ENCODE data around the gene LYL1.
A peak's percentile ranks its signal among the peaks of the same experiment; 100 is the strongest.
"Not testable (repeated sequence)": the region's sequence is repeated elsewhere in the genome, so short reads cannot be mapped to it uniquely, and the experiment has no call there.

The LYL1 gene

DNA sequence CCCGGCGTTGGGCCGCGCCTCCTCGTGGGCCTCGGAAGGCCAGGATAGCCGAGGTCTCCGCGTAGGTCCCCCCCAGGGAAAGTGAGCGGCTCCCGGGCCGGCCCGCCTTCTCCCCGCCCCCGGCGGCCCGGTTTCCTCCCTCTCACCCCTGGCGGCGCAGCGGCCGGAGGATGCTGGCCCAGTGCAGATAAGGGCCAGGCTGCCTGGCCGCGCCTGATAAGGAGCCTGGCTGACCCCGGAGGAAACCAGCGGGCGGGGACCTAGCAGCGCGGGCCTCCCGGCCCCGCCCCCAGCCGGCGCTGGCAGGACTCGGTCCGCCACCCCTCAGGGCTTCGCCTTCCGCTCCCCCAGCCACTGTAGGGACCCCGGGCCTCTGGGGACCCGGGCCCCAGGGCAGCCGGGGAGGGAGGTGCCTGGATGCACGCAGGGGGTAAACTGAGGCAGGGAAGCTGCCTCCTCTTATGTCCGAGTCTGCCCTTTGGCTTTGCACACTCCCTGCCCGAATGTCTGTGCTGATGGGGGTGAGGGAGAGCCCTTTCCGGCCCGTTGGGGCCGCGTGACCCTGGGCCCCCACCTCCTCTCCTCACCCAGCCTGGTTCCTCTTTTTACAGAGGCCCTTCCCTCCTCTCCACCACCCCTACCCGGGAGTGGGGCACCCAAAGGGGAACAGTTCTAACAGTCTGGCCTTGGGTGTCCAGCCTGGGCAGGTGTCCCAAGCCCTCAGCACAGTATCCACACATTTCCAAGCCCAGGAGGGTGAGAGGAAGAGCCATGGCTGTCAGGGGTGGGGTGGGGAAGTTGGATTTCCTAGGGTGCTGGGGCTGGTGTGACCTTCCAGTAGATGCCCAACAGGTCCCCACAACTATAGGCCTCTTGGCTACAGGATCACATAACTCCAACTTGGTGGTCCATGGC, at the start of gene LYL1:
Gene LYL1, minus strand, starts transcription at position 193 of the 915 bp plus-strand sequence. CDS start 1,687 bp downstream, outside the sequence.
- DNase-seq: no peak
- in situ Hi-C loops (cut with HindIII; ENCODE audit: low pct_ligation_motif_present, low pct_unique_long_range_greater_than_20kb, low sequenced_read_pairs): no loop called here

DNA sequence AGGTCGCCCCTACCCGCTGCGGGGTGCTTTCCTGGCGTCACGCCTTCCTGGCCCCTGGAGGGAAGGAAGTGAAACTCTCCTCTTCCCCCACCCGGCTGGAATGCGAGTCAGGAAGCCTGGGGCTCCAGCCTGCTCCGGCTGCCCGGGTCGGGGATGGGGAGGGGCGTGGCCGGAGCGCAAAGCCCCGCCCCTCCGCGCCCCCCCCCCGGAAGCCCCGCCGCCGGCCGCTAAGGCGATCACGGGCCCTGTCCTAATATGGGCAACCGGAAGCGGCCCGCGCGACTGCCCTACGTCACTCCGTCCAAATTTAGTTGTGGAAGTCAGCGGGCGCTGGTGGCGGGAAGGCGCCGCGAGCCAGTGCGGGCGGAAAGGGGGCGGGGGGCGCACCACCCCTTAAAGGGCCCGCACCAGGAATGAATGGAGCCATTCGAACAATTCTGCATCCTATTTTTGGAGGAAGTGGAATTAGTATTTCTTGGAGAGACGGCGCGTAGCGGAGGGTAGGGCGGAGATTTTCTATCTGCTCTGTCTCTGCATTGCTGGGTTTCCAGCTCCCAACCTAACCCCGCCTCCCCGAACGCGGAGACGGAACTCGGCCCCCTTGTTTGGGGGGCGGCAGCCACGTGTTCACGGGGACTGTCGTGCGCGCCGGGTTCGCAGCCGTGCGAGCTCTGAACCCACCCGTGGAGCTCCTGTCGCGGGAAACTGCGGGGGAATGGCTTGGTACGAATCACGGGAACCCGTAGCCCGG, 49.1 kb upstream of the LYL1 start:
- in situ Hi-C loops (cut with HindIII; ENCODE audit: low pct_ligation_motif_present, low pct_unique_long_range_greater_than_20kb, low sequenced_read_pairs): no loop called here
- peak; percentile 94 for DNase-seq

DNA sequence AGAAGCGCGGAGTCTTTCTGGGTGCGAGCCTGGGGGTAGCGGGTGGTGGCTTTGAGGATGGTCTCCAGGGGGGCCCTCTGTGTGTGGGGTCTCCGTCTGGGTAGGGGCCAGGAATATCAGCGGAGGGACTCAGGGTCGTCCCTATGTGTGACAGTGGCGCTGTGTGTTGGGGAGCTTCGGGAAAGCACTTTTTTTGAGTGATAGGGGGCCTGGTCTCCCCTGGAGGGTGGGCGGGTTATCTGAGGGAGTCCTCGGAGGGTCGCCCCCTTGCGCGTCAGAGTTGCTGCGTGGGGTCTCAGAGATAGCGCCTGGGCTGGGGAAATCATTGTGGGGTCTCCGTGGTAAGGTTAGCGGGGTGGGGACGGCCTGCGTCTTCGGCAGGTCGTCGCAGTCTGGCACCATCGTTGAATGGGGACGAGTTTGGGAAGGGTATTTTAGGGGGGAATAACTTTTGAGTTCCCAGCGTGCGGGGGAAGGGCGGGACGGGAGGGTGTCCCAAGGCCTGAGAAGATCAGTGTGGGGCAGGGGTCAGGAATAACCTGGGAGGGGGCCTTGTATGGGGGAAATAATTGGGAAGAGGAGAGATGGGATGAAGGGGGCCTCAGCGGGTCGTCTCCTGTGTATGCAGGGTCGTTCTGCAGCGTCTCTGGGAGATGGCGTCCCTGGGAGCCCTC, 48.4 kb upstream of the LYL1 start:
- DNase-seq: no peak

DNA sequence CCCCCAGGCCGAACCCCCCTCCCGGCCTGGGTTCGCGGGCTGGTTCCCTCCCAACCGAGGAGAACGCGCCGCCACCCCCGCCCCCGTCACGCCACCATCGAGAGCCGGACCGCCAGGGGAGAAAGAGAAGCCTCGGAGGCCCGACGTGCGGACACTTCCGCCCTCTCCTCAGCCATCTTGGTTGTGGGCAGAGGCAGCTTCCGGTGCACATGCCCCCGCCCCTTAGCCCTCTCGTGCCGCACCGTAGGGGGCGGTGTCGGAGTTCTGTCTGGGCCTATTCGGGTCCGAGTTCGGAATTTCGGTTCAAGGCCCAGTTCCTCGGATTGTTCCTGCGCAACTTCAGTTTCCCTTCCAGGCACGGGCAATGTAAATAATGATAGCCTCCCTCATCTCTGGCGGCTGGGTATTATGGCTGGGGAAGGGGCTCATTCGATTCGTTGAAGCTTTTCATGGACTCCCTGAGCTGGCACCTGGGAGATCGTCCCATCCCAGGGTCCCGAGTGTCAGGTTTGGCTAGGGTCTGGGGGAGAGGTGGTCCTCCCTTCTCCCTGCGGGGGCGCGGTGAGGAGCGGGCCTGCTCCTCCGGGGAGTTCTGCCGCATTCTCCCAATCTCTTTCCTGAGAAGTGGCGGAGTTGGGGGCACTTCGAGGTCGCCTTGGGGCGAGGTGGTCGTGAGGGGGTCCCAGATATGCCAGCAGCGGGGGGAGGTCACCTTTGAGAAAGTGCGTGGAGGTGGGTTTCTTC, 47.7 kb upstream of the LYL1 start, which contains the start of the genes IER2 and STX10:
Gene IER2, plus strand, starts transcription at position 225 of the 744 bp plus-strand sequence. CDS start 2,776 bp downstream, outside the sequence.
Gene STX10, minus strand, starts transcription at position 189 of the 744 bp plus-strand sequence. CDS start 202 bp downstream, outside the sequence.
- in situ Hi-C loops (cut with HindIII; ENCODE audit: low pct_ligation_motif_present, low pct_unique_long_range_greater_than_20kb, low sequenced_read_pairs): no loop called here

More for the DNA sequence above, 48.4 kb upstream of the LYL1 start:
- in situ Hi-C loops (cut with HindIII; ENCODE audit: low pct_ligation_motif_present, low pct_unique_long_range_greater_than_20kb, low sequenced_read_pairs): no loop called here

DNA sequence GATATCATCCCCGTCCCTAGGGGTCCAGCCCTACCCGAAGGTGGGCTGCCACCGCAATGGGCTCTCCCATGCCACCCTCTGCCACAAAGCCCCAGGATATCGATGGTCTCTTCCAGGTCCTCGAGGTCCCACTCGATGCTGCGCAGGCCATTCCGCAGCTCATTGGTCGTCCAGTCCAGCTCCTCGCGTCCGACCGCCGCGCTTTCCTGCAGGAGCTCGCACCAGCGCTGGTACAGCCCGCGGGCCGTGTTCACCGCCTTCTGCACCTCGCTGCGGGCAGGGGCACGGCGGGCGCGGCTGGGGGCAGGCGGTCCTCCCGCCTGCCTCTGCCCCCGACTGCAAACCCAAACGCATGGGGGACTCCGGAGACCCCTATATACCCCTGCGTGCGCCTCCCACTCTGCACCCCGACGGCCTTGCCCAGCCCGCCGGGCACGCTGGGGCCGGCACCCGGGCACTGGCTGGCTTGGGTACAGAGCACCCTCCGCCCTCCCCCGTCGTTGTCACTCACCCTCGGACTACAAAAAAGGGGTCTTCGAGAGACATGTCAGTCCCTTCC, 47.0 kb upstream of the LYL1 start:
- DNase-seq: peak; percentile 38
- in situ Hi-C loops (cut with HindIII; ENCODE audit: low pct_ligation_motif_present, low pct_unique_long_range_greater_than_20kb, low sequenced_read_pairs): no loop called here

More for the DNA sequence above, 47.7 kb upstream of the LYL1 start, which contains the start of the genes IER2 and STX10:
- DNase-seq: peak; percentile 93

DNA sequence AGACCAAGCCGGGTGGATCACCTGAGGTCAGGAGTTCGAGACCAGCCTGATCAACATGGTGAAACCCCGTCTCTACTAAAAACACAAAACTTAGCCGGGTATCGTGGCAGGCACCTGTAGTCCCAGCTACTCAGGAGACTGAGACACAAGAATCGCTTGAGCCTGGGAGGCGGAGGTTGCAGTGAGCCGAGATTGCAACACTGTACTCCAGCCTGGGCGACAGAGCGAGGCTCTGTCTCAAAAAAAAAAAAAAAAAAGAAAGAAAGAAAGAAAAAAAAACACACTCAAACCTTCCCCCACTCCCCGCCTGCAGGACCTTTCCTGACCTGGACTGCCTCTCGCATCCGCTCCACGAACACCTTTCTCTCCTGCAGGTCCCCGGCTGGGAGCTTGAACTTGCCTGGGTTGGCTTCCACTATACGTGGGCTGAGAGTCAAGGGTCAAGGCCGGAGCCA, 46.5 kb upstream of the LYL1 start:
- DNase-seq; in situ Hi-C loops (cut with HindIII; ENCODE audit: low pct_ligation_motif_present, low pct_unique_long_range_greater_than_20kb, low sequenced_read_pairs): not testable (repeated sequence)

DNA sequence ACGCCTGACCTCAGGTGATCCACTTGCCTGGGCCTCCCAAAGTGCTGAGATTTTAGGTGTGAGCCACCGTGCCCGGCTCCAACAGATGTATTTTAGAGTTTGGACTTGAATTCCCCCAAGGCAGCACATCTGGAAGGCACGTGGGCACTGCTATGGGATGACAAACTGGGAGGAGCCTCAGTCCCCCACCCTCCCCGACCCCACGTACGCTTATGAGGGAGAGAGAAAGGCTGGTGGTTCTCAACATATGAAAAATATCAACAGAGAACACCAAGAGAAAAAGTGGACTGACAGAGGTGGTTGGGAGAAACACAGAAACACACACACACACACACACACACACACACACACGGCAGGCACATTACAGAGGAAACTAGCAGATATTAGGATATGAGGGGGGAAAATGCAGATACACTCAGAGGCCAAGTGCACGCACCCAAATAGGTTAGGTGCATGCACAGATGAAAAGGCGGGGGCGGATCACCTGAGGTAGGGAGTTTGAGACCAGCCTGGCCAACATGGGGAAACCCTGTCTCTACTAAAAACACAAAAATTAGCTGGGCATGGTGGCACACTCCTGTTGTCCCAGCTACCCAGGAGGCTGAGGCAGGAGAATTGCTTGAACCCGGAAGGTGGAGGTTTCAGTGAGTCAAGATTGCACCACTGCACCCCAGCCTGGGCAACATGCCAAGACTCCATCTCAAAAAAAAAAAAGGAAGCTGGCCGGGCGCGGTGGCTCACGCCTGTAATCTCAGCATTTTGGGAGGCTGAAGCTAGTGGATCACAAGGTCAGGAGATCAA, 44.3 kb upstream of the LYL1 start:
- in situ Hi-C loops (cut with HindIII; ENCODE audit: low pct_ligation_motif_present, low pct_unique_long_range_greater_than_20kb, low sequenced_read_pairs): no loop called here
- no peak for DNase-seq

DNA sequence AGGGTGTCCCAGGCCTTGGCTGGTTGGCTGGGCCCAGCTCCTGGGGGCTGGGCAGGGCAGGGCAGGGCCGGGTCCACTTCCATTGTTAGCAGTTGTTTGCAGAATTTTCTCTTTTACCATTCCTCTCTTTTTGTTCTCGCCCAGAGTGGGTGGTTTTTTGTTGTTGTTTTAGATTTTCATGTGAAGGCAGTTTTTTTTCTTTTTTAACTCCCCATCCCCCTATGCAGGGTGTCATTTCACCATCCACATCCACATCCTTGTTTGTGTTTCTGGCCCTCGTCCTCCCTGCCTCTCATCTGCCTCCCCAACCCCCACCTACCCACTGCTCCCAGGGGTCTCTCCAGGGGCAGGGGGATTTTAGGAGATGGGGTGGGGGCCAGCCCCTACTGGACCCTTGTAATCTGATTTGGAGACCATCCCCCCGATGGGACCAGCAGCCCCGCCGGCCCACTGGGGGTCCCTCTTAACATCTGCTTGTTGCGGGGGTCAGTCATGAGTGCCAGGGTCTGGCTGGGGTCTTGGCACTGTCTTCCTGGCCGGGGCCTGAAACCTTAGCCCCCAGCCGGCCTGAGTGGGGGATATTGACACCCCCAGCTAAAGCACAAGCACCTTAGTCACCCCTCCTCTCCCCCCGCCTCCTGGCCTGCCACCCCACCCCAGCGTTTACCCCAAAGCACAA, 37.1 kb upstream of the LYL1 start:
- no peak for DNase-seq
- in situ Hi-C loops (cut with HindIII; ENCODE audit: low pct_ligation_motif_present, low pct_unique_long_range_greater_than_20kb, low sequenced_read_pairs): no loop called here

DNA sequence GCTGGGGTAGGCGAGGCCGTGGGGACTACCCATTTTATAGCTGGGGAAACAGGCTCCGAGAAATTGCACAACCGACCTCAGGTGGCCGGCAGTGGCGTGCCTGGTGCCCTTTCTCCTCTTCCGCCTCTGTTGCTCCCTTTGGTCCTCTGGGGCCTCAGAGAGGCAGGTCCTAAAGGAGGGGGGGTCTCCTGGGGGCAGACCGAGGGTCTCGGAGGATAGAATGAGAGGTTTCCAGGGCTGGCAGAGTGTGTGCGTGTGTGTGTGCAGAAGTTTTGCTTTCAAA, 36.2 kb upstream of the LYL1 start:
- in situ Hi-C loops (cut with HindIII; ENCODE audit: low pct_ligation_motif_present, low pct_unique_long_range_greater_than_20kb, low sequenced_read_pairs): no loop called here

DNA sequence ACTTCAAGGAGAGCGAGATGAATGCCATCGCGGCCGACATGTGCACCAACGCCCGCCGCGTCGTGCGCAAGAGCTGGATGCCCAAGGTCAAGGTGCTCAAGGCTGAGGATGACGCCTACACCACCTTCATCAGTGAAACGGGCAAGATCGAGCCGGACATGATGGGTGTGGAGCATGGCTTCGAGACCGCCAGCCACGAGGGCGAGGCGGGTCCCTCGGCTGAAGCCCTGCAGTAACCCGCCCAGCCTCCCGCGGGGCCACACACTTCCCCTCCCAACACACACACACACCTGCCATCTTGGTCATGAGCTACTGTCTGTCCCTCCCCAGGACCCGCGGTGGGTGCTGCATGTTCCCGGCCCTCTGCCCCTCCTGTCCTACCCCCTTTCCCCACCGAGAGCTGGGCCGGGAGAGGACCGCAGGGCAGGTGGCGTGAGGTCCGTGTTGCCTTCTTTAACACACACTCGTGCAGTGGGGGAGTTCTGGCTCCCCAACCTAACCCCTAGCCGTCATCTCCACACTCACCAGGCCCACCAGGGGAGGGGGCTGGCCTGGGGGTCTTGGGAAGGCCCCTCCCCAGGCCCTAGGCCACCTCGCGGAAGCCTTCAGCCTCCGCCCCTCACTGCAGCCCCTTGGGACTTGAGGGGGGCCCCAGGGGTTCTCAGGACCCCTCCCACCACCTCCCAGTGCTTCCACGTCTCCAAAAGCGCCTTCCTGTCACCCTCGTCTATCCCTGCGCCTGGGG, 35.7 kb upstream of the LYL1 start:
- in situ Hi-C loops (cut with HindIII; ENCODE audit: low pct_ligation_motif_present, low pct_unique_long_range_greater_than_20kb, low sequenced_read_pairs): no loop called here
- DNase-seq: no peak

More for the DNA sequence above, 36.2 kb upstream of the LYL1 start:
- no peak for DNase-seq

DNA sequence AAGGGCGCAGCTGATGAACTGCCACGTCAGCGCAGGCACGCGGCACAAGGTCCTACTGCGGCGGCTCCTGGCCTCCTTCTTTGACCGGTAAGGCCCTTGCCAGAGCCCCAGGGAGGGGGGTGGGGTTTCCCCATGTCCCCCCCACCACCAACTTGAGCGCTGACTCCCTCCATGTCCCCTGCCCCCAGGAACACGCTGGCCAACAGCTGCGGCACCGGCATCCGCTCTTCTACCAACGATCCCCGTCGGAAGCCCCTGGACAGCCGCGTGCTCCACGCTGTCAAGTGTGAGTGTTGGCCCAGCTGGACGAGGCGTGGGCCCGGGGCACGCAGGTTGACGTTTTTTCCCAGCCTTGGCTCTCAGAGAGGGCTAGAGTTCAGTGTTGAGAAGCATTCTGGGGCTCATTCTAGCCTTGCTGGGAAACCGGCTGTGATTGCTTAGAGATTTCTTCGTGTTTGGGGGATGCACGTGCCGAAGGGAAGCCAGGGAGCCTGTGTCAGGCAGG, 34.7 kb upstream of the LYL1 start:
- in situ Hi-C loops (cut with HindIII; ENCODE audit: low pct_ligation_motif_present, low pct_unique_long_range_greater_than_20kb, low sequenced_read_pairs): no loop called here

DNA sequence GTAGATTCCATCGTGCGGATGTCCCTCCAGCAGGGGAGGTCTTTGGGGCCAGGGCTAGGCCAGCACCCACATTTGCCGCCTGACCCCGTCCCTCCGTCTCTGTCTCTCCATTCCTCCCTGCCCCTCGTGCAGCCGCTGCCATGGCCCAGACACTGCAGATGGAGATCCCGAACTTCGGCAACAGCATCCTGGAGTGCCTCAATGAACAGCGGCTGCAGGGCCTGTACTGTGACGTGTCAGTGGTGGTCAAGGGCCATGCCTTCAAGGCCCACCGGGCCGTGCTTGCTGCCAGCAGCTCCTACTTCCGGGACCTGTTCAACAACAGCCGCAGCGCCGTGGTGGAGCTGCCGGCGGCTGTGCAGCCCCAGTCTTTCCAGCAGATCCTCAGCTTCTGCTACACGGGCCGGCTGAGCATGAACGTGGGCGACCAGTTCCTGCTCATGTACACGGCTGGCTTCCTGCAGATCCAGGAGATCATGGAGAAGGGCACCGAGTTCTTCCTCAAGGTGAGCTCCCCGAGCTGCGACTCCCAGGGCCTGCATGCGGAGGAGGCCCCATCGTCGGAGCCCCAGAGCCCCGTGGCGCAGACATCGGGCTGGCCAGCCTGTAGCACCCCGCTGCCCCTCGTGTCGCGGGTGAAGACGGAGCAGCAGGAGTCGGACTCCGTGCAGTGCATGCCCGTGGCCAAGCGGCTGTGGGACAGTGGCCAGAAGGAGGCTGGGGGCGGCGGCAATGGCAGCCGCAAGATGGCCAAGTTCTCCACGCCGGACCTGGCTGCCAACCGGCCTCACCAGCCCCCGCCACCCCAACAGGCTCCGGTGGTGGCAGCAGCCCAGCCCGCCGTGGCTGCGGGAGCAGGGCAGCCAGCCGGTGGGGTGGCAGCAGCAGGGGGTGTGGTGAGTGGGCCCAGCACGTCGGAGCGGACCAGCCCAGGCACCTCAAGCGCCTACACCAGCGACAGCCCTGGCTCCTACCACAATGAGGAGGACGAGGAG, 32.7 kb upstream of the LYL1 start:
- in situ Hi-C loops (cut with HindIII; ENCODE audit: low pct_ligation_motif_present, low pct_unique_long_range_greater_than_20kb, low sequenced_read_pairs): no loop called here
- no peak for DNase-seq

More for the DNA sequence above, 34.7 kb upstream of the LYL1 start:
- DNase-seq: no peak

DNA sequence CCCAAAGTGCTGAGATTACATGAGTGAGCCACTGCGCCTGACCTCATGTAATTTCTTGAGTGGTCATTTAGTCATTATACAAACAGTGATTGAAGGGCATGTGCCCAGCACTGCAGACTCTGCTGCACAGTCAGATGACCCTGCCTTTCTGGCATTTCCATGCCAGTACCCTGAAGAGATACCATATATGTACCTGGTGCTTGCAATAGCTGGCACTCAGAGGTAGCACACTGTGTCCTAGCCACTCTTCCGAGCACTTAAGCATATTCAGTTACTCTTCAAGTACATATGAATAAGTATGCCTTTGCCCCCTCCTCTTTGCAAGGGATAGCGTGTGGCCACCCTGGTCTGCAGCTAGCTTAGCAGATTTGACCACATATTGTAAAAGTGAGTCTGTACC, 32.0 kb upstream of the LYL1 start:
- in situ Hi-C loops (cut with HindIII; ENCODE audit: low pct_ligation_motif_present, low pct_unique_long_range_greater_than_20kb, low sequenced_read_pairs): no loop called here
- no peak for DNase-seq

DNA sequence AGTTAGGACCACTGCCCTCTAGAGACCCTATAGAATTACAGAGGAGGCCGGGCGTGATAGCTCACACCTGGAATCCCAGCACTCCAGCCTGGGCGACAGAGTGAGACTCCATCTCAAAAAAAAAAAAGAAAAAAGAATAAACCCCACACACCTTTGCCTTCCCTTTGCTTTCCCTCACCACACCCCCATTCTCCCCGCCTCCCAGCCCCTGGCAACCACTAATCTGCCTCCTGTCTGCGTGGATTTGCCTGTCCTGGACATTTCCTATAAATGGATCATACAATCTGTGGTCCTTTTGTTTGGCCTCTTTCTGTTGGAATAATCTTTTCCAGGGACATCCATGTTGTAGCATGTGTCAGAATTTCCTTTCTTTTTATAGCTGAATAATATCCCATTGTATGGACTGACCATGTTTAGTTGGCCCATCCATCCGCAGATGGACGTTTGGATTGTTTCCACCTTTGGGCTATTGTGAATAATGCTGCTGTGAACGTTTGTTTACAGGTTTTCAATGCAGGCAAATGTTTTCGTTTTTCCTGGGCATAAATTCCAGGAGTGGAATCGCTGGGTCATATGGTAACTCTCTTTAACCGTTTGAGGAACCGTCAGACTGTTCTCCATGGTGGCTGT, 30.7 kb upstream of the LYL1 start:
- DNase-seq: no peak
- in situ Hi-C loops (cut with HindIII; ENCODE audit: low pct_ligation_motif_present, low pct_unique_long_range_greater_than_20kb, low sequenced_read_pairs): no loop called here

Measured in ACHN (cell line).